ENCODE data around the gene ZFAND6. TPM values are rescaled to one million over a fixed set of nuclear protein-coding genes. Genes with fewer than 3 reads are reported as not detected.
"Not testable (repeated sequence)": the region's sequence is repeated elsewhere in the genome, so short reads cannot be mapped to it uniquely, and the experiment has no call there.

Gene ZFAND6
- total RNA-seq, 1 donor from 2014 or later, result 76.7 TPM

- H3K9me3 ChIP-seq, result no peaks in the 10 kb centered on the region
- no peaks in the 10 kb centered on the region for H3K4me1 ChIP-seq
- DNase-seq, result no peak
- H3K27ac ChIP-seq, result no peak overlapping the region
- intact Hi-C loops (cut with DNase I), result no loop called here
- H3K36me3 ChIP-seq, result no peaks in the 10 kb centered on the region
- no peak overlapping the region for H3K4me3 ChIP-seq
- TF ChIP-seq, protein P1, sequence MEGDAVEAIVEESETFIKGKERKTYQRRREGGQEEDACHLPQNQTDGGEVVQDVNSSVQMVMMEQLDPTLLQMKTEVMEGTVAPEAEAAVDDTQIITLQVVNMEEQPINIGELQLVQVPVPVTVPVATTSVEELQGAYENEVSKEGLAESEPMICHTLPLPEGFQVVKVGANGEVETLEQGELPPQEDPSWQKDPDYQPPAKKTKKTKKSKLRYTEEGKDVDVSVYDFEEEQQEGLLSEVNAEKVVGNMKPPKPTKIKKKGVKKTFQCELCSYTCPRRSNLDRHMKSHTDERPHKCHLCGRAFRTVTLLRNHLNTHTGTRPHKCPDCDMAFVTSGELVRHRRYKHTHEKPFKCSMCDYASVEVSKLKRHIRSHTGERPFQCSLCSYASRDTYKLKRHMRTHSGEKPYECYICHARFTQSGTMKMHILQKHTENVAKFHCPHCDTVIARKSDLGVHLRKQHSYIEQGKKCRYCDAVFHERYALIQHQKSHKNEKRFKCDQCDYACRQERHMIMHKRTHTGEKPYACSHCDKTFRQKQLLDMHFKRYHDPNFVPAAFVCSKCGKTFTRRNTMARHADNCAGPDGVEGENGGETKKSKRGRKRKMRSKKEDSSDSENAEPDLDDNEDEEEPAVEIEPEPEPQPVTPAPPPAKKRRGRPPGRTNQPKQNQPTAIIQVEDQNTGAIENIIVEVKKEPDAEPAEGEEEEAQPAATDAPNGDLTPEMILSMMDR (IDR thresholded peaks at IDR 0.05), result no peak
- ATAC-seq, result no peak
- no peaks in the 10 kb centered on the region for H3K27me3 ChIP-seq (ENCODE audit: low read depth)
These were observed 44.3 kb upstream of the ZFAND6 start for GRCh38 chr15:80015156-80015555.

DNA sequence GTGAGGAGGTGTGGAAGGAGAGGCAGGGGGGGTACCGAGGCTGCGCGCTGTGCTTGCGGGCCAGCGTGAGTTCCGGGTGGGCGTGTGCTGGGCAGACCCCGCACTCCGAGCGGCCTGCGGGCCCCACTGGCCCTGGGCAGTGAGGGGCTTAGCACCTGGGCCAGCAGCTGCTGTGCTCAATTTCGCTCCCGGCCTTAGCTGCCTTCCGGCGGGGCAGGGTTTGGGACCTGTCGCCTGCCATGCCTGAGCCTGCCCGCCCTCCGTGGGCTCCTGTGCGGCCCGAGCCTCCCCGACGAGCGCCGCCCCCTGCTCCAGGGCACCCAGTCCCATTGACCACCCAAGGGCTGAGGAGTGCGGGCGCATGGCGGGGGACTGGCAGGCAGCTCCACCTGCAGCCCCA lies 43.0 kb upstream of the ZFAND6 start:
- ATAC-seq; H3K9me3 ChIP-seq; H3K4me3 ChIP-seq; H3K36me3 ChIP-seq; H3K27me3 ChIP-seq (ENCODE audit: low read depth); H3K27ac ChIP-seq; intact Hi-C loops (cut with DNase I); H3K4me1 ChIP-seq; DNase-seq: not testable (repeated sequence)

GRCh38 chr15:80017139-80017538 lies 42.3 kb upstream of the ZFAND6 start:
- H3K27ac ChIP-seq; H3K4me1 ChIP-seq; H3K9me3 ChIP-seq; intact Hi-C loops (cut with DNase I); H3K4me3 ChIP-seq; ATAC-seq; DNase-seq; H3K36me3 ChIP-seq; H3K27me3 ChIP-seq (ENCODE audit: low read depth): not testable (repeated sequence)

DNA sequence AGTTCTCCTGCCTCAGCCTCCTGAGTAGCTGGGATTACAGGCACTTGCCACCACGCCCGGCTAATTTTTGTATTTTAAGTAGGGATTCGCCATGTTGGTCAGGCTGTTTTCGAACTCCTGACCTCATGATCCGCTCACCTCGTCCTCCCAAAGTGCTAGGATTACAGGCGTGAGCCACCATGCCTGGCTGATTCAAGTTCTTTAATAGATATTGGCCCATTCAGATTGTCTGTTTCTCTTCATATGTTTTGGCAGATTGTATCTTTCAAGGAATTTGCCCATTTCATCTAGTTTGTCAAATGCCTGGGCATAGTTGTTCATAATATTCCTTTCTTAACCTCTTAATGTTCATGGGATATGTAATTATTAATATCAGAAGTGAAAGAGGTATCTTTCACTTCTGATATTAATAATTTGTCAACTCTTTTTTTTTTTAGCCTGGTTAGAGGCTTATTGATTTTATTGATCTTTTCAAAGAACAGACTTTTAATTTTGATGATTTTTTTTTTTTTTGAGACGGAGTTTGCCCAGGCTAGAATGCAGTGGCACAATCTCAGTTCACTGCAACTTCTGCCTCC lies 40.2 kb upstream of the ZFAND6 start:
- TF ChIP-seq, protein P1 (IDR thresholded peaks at IDR 0.05), result no peak
- no peaks in the 10 kb centered on the region for H3K4me1 ChIP-seq
- H3K9me3 ChIP-seq, result no peaks in the 10 kb centered on the region
- DNase-seq (no peak), ATAC-seq (no peak)
- intact Hi-C loops (cut with DNase I), result no loop called here
- H3K36me3 ChIP-seq, result no peaks in the 10 kb centered on the region
- no peaks in the 10 kb centered on the region for H3K27me3 ChIP-seq (ENCODE audit: low read depth)
- H3K27ac ChIP-seq, result no peak overlapping the region
- H3K4me3 ChIP-seq, result no peak overlapping the region

DNA sequence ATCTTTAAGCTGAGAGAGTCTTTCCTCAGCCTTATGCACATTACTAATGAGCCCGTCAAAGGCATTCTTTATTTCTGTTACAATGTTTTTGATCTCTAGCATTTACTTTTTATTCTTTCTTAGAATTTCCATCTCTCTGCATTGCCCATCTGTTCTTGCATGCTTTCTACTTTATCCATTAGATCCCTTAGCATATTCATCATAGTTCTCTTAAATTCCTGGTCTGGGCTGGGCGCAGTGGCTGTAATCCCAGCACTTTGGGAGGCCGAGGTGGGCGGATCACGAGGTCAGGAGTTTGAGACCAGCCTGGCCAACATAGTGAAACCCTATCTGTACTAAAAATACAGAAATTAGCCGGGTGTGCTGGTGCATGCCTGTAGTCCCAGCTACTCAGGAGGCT lies 39.3 kb upstream of the ZFAND6 start:
- H3K27me3 ChIP-seq (ENCODE audit: low read depth); DNase-seq; H3K27ac ChIP-seq; H3K4me3 ChIP-seq; intact Hi-C loops (cut with DNase I); H3K4me1 ChIP-seq; H3K36me3 ChIP-seq; H3K9me3 ChIP-seq; ATAC-seq: not testable (repeated sequence)

DNA sequence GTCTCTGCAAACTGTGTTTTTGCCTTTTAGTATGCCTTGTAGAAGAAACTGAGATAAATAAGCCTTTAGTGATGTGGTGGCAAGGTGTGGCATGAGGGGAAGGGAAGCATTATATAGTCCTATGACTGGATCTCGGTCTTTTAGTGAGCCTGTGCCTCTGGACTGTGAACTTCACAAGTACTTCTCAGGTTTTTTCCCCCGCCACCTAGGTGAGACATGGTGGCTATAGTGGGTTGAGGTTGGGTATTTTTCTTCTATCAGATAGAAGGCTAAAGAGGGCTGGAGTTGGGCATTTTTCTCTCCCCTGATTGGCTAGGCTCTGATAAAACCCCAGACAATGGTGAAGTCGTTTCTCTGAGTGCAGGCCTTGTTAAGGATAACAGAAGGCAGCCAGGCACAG lies 38.7 kb upstream of the ZFAND6 start:
- intact Hi-C loops (cut with DNase I), result no loop called here
- no peak overlapping the region for H3K27ac ChIP-seq
- no peaks in the 10 kb centered on the region for H3K36me3 ChIP-seq
- no peaks in the 10 kb centered on the region for H3K4me1 ChIP-seq
- H3K9me3 ChIP-seq, result no peaks in the 10 kb centered on the region
- DNase-seq (no peak), ATAC-seq (no peak)
- no peak overlapping the region for H3K4me3 ChIP-seq
- H3K27me3 ChIP-seq (ENCODE audit: low read depth), result no peaks in the 10 kb centered on the region
- TF ChIP-seq, protein P1 (IDR thresholded peaks at IDR 0.05), result no peak

DNA sequence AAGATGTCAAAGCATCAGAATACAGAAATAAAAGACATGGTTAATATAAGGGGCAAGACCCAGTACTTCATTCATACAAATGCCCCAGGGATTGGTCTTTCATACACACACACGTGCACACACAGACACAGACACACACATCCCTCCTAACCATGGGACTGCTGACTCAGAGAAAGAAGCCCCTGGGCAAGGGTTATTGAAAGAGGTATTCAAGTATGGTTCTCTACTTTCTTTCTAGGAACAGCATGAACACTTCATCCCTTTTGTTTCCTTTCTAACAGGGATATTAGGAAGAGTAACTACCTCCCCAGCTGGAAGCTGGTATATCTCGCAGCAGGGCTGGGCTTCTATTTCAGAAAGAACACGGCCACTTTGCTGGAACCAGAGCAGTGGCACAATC lies 33.2 kb upstream of the ZFAND6 start:
- Histone ChIP-seq H3K27ac (no peak overlapping the region), H3K9me3 (no peaks in the 10 kb centered on the region), H3K27me3 (ENCODE audit: low read depth) (no peaks in the 10 kb centered on the region), H3K4me1 (no peaks in the 10 kb centered on the region), H3K4me3 (no peak overlapping the region), H3K36me3 (no peaks in the 10 kb centered on the region)
- intact Hi-C loops (cut with DNase I), result no loop called here
- no peak for ATAC-seq
- DNase-seq, result no peak
- TF ChIP-seq, protein P1 (IDR thresholded peaks at IDR 0.05), result no peak

Data from lower lobe of right lung (tissue), 2 donors.